Right forelimb (tissue), 1 donor: ENCODE results near the gene MAP2K4.

ENCODE experiments used
- DNase-seq: peaks from one replicate; pipeline ENCODE4 v3.0.0-alpha.2; 2018

The MAP2K4 gene

GRCh38 chr17:12178644-12179330 lies 158.1 kb downstream of the MAP2K4 start:
- no peak for DNase-seq

DNA sequence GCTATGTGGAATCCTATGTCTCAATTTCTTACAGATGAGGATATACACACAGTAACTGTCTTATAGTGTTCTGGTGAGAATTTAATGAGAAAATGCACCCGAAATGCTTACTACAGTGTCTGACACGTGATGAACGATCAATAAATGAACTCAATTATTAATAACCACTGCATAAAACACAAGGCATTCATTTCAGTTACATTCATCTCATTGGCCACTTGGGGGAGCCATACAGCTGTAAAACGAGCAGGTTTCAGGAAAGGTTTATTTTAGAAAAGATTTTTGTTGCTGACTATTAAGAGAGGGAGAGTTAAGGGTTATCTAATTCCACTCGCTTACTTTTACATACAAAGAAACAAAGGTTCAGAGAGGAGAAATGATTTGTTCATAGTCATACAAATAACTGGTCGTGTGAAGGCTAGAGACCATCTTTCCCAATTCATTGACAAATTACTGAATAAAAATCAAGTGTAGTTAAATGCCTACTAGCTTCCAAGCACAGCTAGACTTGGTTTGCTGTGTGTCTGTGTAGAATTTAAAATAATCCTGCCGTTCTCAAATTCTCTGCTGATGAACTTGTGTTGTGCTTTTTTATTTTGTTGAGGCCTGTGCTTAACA lies 160.1 kb downstream of the MAP2K4 start:
- no peak for DNase-seq

DNA sequence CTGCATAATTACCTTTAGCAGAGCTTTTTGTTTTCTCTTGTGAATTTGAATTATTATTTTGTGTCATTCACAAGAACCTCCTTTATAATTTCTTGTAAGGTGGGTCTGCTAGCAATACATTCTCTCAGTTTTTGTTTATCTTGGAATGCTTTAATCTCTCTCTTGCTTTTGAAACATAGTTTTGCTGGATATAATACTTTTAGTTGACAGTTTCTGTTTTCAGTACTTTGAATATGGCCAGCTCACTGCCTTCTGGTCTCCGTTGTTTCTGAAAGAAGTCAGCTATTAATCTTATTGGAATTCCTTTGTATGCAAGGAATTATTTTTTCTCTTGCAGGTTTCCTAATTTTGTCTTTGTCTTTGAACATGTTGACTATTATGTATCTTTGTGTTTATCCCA lies 167.0 kb downstream of the MAP2K4 start:
- DNase-seq: no peak

- DNase-seq: no peak
Measured at GRCh38 chr17:12193144-12193735, 172.6 kb downstream of the MAP2K4 start.
